Activated naive CD8-positive, alpha-beta T cell treated with anti-CD3 and anti-CD28 coated beads, Interleukin-2, amount 10 ng/mL, durations not matched to agents 7 days and 5 days (primary cell): ENCODE results near the gene FOSL2. TPM values are rescaled to one million over a fixed set of nuclear protein-coding genes. Genes with fewer than 3 reads are reported as not detected.

Source experiments
- ATAC-seq: fragments of 150-1000 bp; cut with Tn5 transposase; one replicate; pipeline ENCODE4 v1.10.0; 2021; ENCODE audit warnings: low read depth, moderate library complexity
- POLR2A ChIA-PET: fragments of 350-600 bp; sonication (Branson Sonifier 250); formaldehyde crosslinking; loops from one replicate; lab custom pipeline; 2021; ENCODE audit warnings: antibody characterized with exemption; lab: Charles Lee
- DNase-seq: peaks from one replicate; pipeline ENCODE4 v3.0.0; 2021
- H3K27ac Mint-ChIP-seq: one replicate; pipeline ENCODE4 v1.8.0; 2022; ENCODE audit warnings: mild to moderate bottlenecking, mixed read lengths
- H3K27me3 Mint-ChIP-seq: one replicate; pipeline ENCODE4 v1.8.0; 2022; ENCODE audit warnings: mild to moderate bottlenecking, moderate library complexity, mixed read lengths
- H3K36me3 Mint-ChIP-seq: one replicate; pipeline ENCODE4 v1.8.0; 2021; ENCODE audit warnings: mild to moderate bottlenecking, mixed read lengths
- H3K4me1 Mint-ChIP-seq: one replicate; pipeline ENCODE4 v1.8.0; 2021; ENCODE audit warnings: mixed read lengths
- H3K4me3 Mint-ChIP-seq: one replicate; pipeline ENCODE4 v1.8.0; 2022; ENCODE audit warnings: mild to moderate bottlenecking, moderate library complexity, mixed read lengths
- H3K9me3 Mint-ChIP-seq: one replicate; pipeline ENCODE4 v1.8.0; 2021; ENCODE audit warnings: mixed read lengths
- total RNA-seq, 2 experiments: library from RNA; stranded (reverse); gene quantifications; one replicate each; pipeline ENCODE4 v1.2.3, GENCODE V29; 2021

FOSL2 gene
- total RNA-seq, 2 experiments from 2014 or later: 24.9 to 30.1 TPM

DNA sequence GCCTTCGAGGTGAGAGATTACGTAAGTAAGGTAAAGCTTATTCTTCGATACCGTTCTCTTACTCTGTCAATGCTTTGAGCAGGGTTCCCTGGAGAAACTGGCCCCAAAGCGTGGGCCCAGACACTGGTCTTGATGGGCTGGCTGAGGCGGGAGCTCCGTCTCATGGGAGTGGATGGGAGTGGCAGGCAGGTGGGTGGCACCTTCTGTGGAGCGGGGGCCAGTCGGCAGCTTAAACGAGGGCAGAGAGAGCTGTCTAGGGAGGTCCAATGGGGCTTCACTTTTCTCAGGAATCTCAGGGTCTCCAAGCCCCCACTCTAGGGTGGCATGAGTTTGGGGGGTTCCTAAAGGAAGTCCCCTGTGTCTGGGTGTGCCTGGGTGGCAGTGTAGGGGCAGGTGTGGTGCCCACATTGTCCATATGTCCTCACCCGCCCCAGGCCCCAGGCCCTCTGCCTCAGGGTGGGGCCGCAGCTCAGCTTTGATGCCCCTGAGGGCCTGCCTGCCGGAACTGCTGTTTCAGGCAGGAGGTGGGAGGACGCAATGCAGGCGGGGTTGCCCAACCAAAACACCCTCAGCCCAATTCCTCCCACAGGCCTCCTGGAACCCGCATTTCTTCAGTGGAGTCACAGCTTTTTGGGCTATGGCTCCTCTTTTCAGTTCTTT is 32.5 kb upstream of the FOSL2 start:
- Mint-ChIP-seq H3K27ac (peak overlapping the region; percentile 99), H3K9me3 (no peaks in the 10 kb centered on the region), H3K36me3 (peaks cover 2% of the 10 kb centered on the region), H3K4me1 (peaks cover 49% of the 10 kb centered on the region), H3K4me3 (peak overlapping the region; percentile 35), H3K27me3 (peaks cover 8% of the 10 kb centered on the region)
- ATAC-seq (no peak), DNase-seq (no peak)
- POLR2A ChIA-PET: interaction anchor here (0.8 to 1.7 kb wide), 6 partner anchors 8 to 31 kb away, joined by 3 to 10 read pairs (median 3); no protein-coding TSS in a partner anchor

DNA sequence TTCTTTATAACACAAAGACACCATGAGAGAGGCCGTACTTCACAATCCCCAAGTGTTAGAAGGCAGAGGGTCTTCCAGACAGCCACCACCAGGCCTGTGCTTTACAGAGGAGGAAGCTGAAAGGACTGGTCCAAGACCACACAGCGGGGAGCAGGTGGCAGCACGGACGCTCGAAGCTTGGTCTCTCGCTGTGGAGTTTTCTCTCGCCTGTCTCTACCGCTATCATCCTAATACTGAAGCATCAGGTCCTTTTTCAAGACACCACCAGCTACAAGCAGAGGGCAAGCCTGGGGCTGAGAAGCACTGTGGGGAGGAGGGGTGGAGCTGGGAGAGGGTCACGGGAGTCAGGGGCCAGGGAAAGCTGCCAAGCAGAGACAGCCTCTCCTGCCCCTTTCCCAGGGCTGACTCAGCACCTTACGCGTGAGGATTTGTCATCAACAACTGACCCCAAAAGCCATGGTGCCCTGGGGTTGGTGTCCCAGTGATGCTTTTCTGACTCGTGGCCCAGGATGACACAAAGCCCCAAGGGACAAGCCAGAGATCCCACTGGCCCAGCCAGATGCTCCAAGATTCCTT is 31.9 kb upstream of the FOSL2 start:
- POLR2A ChIA-PET: interaction anchor here (0.6 to 1.7 kb wide), 4 partner anchors 11 to 609 kb away, joined by 3 to 10 read pairs (median 3); no protein-coding TSS in a partner anchor
- Mint-ChIP-seq H3K4me3 (peak overlapping the region; percentile 6), H3K9me3 (no peaks in the 10 kb centered on the region), H3K27me3 (peaks cover 8% of the 10 kb centered on the region), H3K4me1 (peaks cover 51% of the 10 kb centered on the region), H3K36me3 (peaks cover 2% of the 10 kb centered on the region), H3K27ac (peak overlapping the region; percentile 58)
- ATAC-seq (no peak), DNase-seq (no peak)

DNA sequence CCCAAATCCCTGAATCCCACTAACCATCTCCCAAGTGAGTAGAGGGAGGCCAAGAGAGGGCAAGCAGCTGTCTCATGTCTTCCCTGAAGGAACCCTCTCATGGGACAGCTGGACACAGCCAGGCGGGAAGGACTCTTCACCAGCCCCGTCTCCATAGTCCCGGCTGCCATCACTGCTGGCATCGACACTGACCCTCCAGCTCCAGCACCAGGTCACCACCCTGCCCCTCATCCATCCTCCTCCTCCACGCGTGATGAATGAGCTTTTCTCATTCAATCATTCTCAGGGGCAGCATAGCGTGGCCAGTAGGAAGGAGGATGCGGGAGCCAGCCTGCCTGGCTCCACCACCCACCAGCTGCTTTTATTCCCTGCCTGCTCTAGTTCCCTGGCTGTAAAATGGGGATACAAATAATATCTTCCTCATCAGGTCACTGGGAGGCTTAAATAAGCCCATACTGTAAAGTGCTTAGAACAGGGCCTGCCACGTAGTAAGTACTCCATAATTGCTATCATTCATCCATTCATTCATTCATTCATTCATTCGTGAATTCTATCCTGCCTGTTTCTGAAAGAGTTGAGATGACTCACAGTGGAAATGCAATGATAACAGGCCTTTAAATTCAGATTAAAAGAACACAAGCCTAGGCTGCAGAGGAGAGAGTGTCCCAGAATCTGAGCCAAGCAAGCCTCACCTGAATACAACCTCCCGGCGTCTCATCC is 30.5 kb upstream of the FOSL2 start:
- DNase-seq (no peak), ATAC-seq (no peak)
- no peaks in the 10 kb centered on the region for H3K9me3 Mint-ChIP-seq
- peak overlapping the region; percentile 52 for H3K27ac Mint-ChIP-seq
- no peak overlapping the region for H3K4me3 Mint-ChIP-seq
- H3K27me3 Mint-ChIP-seq: peaks cover 8% of the 10 kb centered on the region
- H3K4me1 Mint-ChIP-seq: peaks cover 65% of the 10 kb centered on the region
- POLR2A ChIA-PET: interaction anchor here (1.4 kb wide), 1 partner anchor 31 kb away, joined by 6 read pairs; the partner anchor contains the start of gene FOSL2
- H3K36me3 Mint-ChIP-seq: peaks cover 2% of the 10 kb centered on the region

DNA sequence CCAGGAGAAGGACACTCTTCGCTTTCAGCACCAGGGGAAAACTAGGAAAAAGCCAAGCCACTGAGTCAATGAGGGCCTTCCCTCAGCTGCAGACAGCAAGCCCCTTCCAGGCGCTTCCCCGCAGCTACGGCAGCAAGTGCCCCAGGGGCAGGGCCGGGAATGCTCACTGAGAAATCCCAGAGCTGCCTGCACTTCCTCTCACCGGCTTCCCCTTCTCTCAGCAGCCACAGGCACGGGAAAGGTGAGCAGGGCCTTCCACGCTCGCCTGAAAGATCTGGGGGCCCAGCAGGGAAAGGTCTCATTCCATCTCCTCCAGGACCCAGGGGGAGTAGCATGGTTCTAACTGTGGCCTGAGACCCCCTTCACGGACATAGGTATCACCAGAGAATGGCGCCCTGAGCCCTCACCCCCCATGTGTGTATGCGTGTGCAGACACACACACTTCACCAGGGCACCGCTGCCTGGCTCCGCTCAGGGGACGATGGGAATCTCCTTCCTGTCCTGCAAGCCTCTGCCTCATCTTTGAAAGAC is 29.6 kb upstream of the FOSL2 start:
- ATAC-seq (no peak), DNase-seq (no peak)
- Mint-ChIP-seq H3K27ac (peak overlapping the region; percentile 34), H3K9me3 (no peaks in the 10 kb centered on the region), H3K4me1 (peaks cover 69% of the 10 kb centered on the region), H3K27me3 (peaks cover 8% of the 10 kb centered on the region), H3K36me3 (peaks cover 2% of the 10 kb centered on the region), H3K4me3 (no peak overlapping the region)
- POLR2A ChIA-PET: interaction anchor here (0.8 kb wide), 1 partner anchor 28 kb away, joined by 4 read pairs; no protein-coding TSS in a partner anchor

DNA sequence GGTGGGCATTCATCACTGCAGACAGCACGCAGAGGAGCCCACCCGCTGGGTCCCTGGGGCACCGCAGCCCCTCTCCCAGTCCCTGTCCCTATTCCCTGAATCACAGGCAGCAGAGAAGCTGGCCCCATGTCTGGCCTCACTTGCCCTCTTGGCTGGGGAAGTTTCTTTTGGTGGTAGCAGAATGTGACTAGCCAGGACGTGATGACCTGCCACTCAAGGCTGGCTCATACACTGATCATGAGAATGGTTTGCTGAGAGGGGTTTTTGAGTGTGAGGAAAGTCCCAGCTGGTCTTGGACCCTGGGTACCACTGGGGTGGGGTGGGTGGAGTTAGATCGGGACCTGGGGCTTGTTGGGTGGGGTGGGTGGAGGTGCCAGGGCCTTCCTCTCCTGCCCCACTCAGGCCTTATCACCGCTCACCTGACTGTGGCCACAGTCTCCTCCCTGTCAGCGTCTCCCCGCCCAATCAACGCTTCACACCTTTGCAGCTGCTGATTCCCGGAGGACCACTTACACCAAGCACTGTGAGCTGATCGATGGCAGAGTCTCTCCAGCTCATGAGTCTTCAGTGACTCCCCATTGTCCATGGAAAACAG is 28.9 kb upstream of the FOSL2 start:
- POLR2A ChIA-PET: interaction anchor here (0.7 to 3.9 kb wide), 3 partner anchors 14 to 28 kb away, joined by 3 to 17 read pairs (median 4); no protein-coding TSS in a partner anchor
- Mint-ChIP-seq H3K27ac (no peak overlapping the region), H3K36me3 (peaks cover 2% of the 10 kb centered on the region), H3K9me3 (no peaks in the 10 kb centered on the region), H3K4me3 (no peak overlapping the region), H3K27me3 (peaks cover 8% of the 10 kb centered on the region), H3K4me1 (peaks cover 64% of the 10 kb centered on the region)
- ATAC-seq (no peak), DNase-seq (no peak)

DNA sequence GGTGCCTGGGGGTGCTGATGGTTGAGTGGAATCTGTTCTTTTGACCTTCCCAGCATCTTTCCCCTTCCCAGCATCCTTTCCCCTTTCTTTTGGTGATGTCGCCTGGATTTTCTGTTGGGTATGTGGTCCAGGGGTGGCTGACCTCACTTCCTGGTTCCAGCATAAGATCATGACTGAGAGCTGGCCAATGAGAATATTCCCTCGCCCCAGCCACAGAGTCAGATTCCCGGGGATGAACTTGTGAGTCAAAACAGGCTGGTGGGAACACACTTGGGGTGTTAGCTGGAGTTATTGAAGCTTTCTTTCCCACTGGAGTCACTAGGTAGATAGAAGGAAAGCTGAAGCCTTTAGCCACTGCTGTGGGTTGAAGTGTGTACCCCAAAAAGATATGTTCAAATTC is 28.0 kb upstream of the FOSL2 start:
- peaks cover 8% of the 10 kb centered on the region for H3K27me3 Mint-ChIP-seq
- no peak for ATAC-seq
- DNase-seq: no peak
- no peak overlapping the region for H3K4me3 Mint-ChIP-seq
- peak overlapping the region; percentile 51 for H3K27ac Mint-ChIP-seq
- H3K36me3 Mint-ChIP-seq: peaks cover 2% of the 10 kb centered on the region
- POLR2A ChIA-PET: interaction anchor here (0.7 to 4.0 kb wide), 3 partner anchors 14 to 26 kb away, joined by 3 to 22 read pairs (median 17); no protein-coding TSS in a partner anchor
- peaks cover 56% of the 10 kb centered on the region for H3K4me1 Mint-ChIP-seq
- H3K9me3 Mint-ChIP-seq: no peaks in the 10 kb centered on the region

DNA sequence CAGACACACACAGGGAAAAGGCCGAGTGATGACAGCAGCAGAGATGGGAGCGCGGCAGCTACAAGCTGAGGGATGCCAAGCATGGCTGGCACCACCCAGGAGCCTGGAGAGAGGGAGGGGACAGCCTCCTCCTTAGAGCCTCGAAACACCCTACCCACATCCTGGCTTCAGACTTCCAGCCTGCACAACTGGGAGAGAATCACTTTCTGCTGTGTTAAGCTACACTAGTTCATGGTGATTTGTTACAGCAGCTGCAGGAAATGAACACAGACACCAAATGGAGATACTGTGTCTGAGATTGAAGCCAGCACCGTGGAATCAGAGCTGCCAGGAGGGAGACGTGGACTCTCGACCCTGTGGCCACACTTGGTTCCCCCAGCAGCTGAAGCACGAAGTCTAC is 27.5 kb upstream of the FOSL2 start:
- POLR2A ChIA-PET: interaction anchor here (1.9 to 4.0 kb wide), 3 partner anchors 14 to 114 kb away, joined by 6 to 22 read pairs (median 17); no protein-coding TSS in a partner anchor
- peaks cover 52% of the 10 kb centered on the region for H3K4me1 Mint-ChIP-seq
- peak overlapping the region; percentile 51 for H3K27ac Mint-ChIP-seq

DNA sequence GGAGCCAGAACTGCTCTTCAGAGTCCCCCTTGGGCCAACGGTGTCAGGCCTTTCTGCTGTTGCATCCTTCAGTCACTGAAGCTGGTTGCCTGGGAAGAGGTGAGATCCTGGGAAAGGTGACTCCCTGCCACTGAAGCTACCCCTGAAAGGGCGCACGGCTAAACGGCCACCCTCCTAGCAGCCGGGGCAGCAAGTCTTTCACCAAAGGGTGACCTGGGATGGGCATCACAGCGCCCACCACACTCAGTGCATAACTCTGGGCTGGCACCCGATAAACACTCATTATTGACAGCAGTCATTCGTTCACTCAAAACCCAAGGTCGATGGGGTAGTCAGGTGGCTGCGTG is 26.5 kb upstream of the FOSL2 start:
- peaks cover 2% of the 10 kb centered on the region for H3K36me3 Mint-ChIP-seq
- POLR2A ChIA-PET: interaction anchor here (0.8 to 4.0 kb wide), 6 partner anchors 9 to 115 kb away, joined by 4 to 22 read pairs (median 9); partner anchors contain the start of gene FOSL2
- no peaks in the 10 kb centered on the region for H3K9me3 Mint-ChIP-seq
- DNase-seq: peak; percentile 40
- peaks cover 49% of the 10 kb centered on the region for H3K4me1 Mint-ChIP-seq
- no peak for ATAC-seq
- H3K27ac Mint-ChIP-seq: peak overlapping the region; percentile 91
- H3K4me3 Mint-ChIP-seq: peak overlapping the region; percentile 75
- H3K27me3 Mint-ChIP-seq: peaks cover 15% of the 10 kb centered on the region

More for the DNA sequence above, 27.5 kb upstream of the FOSL2 start:
- Mint-ChIP-seq H3K4me3 (no peak overlapping the region), H3K36me3 (peaks cover 2% of the 10 kb centered on the region), H3K27me3 (peaks cover 10% of the 10 kb centered on the region), H3K9me3 (no peaks in the 10 kb centered on the region)
- no peak for ATAC-seq
- peak; percentile 23 for DNase-seq

DNA sequence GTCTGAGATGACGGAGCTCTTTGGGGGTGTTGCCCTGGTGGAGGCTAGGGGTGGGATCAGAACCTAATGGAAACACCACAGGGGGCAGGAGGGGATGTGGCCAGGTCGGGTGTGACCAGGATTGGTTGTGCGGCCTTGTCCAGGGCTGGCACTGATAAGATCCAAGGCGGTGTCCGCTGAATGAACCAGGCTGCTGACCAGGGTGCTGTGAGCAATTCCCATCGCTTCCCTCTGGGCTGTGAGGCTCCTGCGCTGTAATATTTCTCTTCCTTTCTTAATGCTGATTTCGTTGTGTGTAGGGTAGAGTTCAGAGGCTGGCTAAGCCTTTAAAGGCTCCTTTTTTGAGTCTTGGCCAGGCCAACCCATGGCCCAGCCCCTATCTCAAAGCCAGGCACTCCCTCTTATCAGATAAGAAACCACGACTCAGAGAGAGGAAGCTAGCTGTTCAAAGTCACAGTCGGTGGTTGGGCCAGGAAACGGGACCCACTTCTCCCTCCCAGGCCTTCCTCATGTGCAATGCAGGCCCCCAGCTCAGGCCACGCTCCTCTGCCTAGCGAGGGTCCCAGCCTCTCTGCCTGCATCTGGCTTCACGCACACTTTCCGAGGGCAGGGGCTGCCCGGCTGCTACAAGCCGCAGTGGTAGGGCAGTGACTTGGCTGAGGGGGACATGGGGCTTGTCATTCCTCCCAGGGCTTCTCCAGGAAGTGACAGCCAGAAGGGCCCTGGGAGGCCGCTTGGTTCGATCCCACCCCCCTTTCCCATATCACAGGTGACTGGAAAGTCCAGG is 26.0 kb upstream of the FOSL2 start:
- peaks cover 46% of the 10 kb centered on the region for H3K4me1 Mint-ChIP-seq
- peak overlapping the region; percentile 75 for H3K4me3 Mint-ChIP-seq
- peak overlapping the region; percentile 91 for H3K27ac Mint-ChIP-seq
- DNase-seq: peak; percentile 71
- peaks cover 2% of the 10 kb centered on the region for H3K36me3 Mint-ChIP-seq
- peak; percentile 93 for ATAC-seq
- POLR2A ChIA-PET: interaction anchor here (0.6 to 4.0 kb wide), 8 partner anchors 8 to 411 kb away, joined by 3 to 22 read pairs (median 6); partner anchors contain the start of gene FOSL2
- H3K27me3 Mint-ChIP-seq: peaks cover 15% of the 10 kb centered on the region
- no peaks in the 10 kb centered on the region for H3K9me3 Mint-ChIP-seq

DNA sequence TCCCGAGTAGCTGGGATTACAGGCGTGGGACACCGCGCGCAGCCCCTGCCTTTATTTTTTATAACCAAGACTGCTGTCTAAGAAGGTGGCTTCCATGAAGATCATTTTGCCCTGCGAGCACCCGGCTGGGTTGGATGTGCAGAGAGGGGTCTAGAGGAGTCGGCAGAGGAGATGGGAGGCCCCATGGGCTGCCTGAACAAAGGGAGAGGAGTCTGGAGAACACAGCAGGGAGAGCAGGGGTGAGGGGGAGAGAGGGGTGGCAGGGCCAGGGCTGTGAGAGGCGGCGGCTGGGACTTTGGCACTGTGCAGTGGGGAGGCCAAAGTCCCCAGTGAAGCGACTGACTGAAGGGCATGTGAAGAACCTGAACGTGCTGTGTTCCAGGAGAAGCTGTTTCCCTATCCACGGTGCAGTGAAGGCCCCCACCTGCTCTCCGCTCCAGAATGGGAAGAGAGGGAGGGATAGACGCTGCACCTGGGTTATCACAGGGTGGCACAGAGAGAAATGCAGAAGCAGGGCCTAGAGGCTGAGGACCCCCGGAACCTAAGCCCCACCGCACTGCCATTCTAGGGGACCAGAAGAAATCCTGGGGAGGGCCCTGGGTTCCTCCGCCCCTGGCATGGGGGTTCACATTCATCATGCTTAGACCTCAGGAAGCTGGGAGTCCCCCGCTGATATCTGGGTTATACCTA is 24.8 kb upstream of the FOSL2 start:
- POLR2A ChIA-PET: interaction anchor here (0.8 to 4.0 kb wide), 4 partner anchors 8 to 25 kb away, joined by 3 to 22 read pairs (median 14); partner anchors contain the start of gene FOSL2
- Mint-ChIP-seq H3K4me3 (no peak overlapping the region), H3K36me3 (peaks cover 2% of the 10 kb centered on the region), H3K9me3 (no peaks in the 10 kb centered on the region), H3K27me3 (peaks cover 19% of the 10 kb centered on the region), H3K27ac (peak overlapping the region; percentile 91), H3K4me1 (peaks cover 39% of the 10 kb centered on the region)
- no peak for DNase-seq
- no peak for ATAC-seq

DNA sequence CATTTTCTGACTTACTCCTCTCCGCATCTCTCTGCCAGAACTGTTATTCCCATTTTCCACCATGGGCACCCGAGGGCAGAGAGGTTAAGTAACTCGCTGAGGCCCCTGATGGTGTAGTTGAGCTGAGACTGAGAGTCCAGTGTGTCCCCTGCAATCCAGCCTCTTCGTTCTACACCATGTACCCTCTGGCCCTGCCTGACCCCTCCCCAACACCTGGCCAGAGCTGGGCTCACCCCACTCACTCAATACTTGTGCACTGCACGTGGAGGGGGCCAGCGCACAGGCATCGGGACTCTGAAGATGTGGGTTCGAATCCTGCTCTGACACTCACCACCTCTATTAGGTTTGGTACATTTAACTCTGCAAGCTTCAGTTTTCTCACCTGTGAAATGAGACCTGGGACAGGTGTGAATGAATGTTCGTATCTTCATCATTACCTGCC is 24.3 kb upstream of the FOSL2 start:
- ATAC-seq (no peak), DNase-seq (no peak)
- H3K9me3 Mint-ChIP-seq: no peaks in the 10 kb centered on the region
- H3K4me3 Mint-ChIP-seq: no peak overlapping the region
- peaks cover 2% of the 10 kb centered on the region for H3K36me3 Mint-ChIP-seq
- POLR2A ChIA-PET: interaction anchor here (0.8 to 4.0 kb wide), 2 partner anchors 8 to 23 kb away, joined by 3 to 22 read pairs; no protein-coding TSS in a partner anchor
- peak overlapping the region; percentile 56 for H3K27ac Mint-ChIP-seq
- peaks cover 39% of the 10 kb centered on the region for H3K4me1 Mint-ChIP-seq
- H3K27me3 Mint-ChIP-seq: peaks cover 19% of the 10 kb centered on the region
